Measurements from ENCODE around the gene XXYLT1. TPM values are rescaled to one million over a fixed set of nuclear protein-coding genes. Genes with fewer than 3 reads are reported as not detected.

The XXYLT1 gene
- total RNA-seq, 1 donor from 2014 or later = 7.6 TPM

DNA sequence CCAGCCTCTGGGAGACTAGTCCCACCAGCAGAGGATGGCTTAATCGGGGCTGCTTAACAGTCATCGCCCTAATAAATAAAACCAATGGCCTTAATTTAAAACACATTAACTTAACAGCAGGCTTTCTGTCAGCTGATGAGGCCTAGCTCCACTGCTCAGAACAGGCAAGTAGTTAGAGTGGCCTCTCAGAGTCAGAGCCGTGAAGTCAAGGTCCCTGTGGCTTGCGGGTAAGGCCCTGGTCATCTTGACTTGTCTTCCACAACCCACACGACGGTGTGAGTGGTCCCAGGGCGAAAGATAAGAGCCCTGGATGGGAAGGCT is 11.8 kb downstream of the XXYLT1 start:
- Mint-ChIP-seq H3K4me1 (peaks cover 13% of the 10 kb centered on the region), H3K4me3 (no peak overlapping the region), H3K27ac (peak overlapping the region; percentile 76), H3K36me3 (ENCODE audit: low read depth) (no peaks in the 10 kb centered on the region), H3K27me3 (no peaks in the 10 kb centered on the region), H3K9me3 (no peaks in the 10 kb centered on the region)
- DNase-seq (no peak), ATAC-seq (ENCODE audit: low read depth) (no peak)
- intact Hi-C loops (cut with micrococcal nuclease) = loop anchor here (1.0 to 5.0 kb wide), 2 partner anchors 52 to 522 kb away; no protein-coding TSS in a partner anchor
- TF ChIP-seq, protein P1, sequence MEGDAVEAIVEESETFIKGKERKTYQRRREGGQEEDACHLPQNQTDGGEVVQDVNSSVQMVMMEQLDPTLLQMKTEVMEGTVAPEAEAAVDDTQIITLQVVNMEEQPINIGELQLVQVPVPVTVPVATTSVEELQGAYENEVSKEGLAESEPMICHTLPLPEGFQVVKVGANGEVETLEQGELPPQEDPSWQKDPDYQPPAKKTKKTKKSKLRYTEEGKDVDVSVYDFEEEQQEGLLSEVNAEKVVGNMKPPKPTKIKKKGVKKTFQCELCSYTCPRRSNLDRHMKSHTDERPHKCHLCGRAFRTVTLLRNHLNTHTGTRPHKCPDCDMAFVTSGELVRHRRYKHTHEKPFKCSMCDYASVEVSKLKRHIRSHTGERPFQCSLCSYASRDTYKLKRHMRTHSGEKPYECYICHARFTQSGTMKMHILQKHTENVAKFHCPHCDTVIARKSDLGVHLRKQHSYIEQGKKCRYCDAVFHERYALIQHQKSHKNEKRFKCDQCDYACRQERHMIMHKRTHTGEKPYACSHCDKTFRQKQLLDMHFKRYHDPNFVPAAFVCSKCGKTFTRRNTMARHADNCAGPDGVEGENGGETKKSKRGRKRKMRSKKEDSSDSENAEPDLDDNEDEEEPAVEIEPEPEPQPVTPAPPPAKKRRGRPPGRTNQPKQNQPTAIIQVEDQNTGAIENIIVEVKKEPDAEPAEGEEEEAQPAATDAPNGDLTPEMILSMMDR (IDR thresholded peaks at IDR 0.05) = no peak
- ChIA-PET CTCF (interaction anchor here (1.0 to 2.5 kb wide), 7 partner anchors 104 to 587 kb away, joined by 3 to 14 read pairs (median 5); partner anchors contain the start of gene LSG1), POLR2A (interaction anchor here (0.6 to 3.2 kb wide), 7 partner anchors 128 to 576 kb away, joined by 3 to 38 read pairs (median 3); partner anchors contain the start of genes FAM43A and PPP1R2)

DNA sequence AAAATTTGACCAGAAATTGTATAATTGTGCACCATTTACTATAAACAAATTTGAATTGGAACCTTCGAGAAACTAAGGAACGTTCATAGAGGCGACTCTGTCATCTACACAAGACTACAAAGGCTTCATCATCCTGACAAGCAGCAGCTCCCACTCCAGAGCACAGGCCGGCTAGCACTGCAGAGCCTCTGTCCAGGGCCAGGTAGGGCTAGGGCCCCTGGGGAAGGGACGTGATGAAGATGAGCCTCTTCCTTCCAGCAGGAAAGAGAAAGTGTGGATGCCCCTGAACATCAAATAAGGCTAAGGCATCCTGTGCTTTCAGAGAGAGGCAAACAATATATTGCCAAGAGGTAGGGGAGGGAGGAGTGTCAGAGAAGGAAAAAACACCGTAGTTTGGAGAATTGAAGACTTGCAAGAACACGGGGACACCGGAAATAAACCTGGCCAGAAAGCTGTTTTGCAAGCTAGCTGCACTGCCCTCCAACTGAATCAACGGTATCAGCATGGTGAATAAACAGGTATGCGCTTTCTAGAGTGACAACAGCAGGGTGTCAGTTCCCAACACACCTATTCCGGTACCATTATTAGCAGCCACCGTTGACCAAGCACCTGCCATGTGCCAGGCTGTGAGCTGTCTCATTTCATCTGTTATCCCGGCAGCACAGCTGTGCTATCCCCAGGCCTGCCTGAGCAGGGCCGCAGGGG is 12.4 kb downstream of the XXYLT1 start:
- no peak for DNase-seq
- Mint-ChIP-seq H3K4me3 (peak overlapping the region; percentile 58), H3K27ac (peak overlapping the region; percentile 76), H3K4me1 (peaks cover 13% of the 10 kb centered on the region), H3K9me3 (no peaks in the 10 kb centered on the region), H3K27me3 (no peaks in the 10 kb centered on the region), H3K36me3 (ENCODE audit: low read depth) (no peaks in the 10 kb centered on the region)
- intact Hi-C loops (cut with micrococcal nuclease) = loop anchor here (1.0 to 5.0 kb wide), 2 partner anchors 51 to 521 kb away; no protein-coding TSS in a partner anchor
- ChIA-PET CTCF (interaction anchor here (1.0 to 2.5 kb wide), 7 partner anchors 104 to 587 kb away, joined by 3 to 14 read pairs (median 5); partner anchors contain the start of gene LSG1), POLR2A (interaction anchor here (0.6 to 3.2 kb wide), 7 partner anchors 128 to 576 kb away, joined by 3 to 38 read pairs (median 3); partner anchors contain the start of genes FAM43A and PPP1R2)
- ATAC-seq (ENCODE audit: low read depth) = no peak
- TF ChIP-seq, protein P1 (IDR thresholded peaks at IDR 0.05) = no peak

DNA sequence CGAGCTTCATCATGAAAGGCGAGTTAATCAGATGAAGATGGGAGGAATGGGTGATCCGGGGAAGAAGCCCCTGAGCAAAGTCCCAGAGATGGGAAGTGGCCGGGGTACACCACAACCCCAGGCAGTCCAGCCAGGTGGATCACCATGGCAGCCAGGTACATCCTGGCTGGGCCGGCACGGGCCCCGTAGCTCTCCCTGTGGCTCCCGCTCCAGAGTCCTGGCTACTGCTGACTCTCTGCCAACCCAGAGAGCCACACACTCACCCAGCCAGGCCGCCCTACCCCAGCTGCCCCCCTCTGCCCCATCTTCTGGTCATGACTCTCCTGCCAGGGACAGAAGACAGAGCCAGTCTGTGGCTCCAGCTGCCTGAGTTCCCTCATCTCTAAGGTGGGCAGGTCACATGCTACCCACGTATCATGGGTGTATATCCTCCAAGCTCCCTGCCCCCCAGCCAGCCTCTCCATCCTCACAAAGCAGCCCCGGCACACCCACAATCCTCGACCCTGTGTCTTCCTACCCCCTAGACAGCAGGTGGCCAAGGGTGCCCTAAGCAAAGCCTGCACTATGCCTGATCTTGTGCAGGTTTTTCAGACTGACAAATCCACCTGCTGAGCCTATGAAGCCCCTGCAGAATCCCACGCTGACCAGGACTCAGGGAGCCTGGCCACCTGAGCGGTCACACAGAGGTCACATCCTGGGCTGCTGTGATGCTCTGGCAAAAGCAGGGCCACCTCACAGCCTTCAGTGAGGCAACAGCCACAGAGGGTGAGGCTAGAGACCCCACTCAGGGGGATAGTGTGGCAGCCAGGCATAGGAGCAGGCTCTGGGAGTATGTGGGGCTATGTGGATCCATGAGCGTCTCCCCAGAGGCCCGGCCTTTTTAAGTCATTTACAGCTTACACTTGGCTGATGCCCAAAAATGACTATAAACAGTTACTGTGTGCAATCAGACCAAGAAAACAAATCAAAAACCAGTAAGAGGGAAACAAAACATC is 13.2 kb downstream of the XXYLT1 start:
- Mint-ChIP-seq H3K36me3 (ENCODE audit: low read depth) (no peaks in the 10 kb centered on the region), H3K9me3 (no peaks in the 10 kb centered on the region), H3K4me3 (no peak overlapping the region), H3K27ac (peak overlapping the region; percentile 76), H3K27me3 (no peaks in the 10 kb centered on the region), H3K4me1 (peaks cover 17% of the 10 kb centered on the region)
- ChIA-PET CTCF (interaction anchor here (1.0 to 2.5 kb wide), 7 partner anchors 14 to 586 kb away, joined by 3 to 12 read pairs (median 3); partner anchors contain the start of genes LSG1 and XXYLT1), POLR2A (interaction anchor here (1.0 to 3.2 kb wide), 5 partner anchors 107 to 575 kb away, joined by 3 to 38 read pairs (median 3); partner anchors contain the start of gene FAM43A)
- ATAC-seq (ENCODE audit: low read depth) = no peak
- DNase-seq = no peak
- TF ChIP-seq, protein P1 (IDR thresholded peaks at IDR 0.05) = no peak
- intact Hi-C loops (cut with micrococcal nuclease) = loop anchor here (5.0 kb wide), 1 partner anchor 50 kb away; no protein-coding TSS in a partner anchor

DNA sequence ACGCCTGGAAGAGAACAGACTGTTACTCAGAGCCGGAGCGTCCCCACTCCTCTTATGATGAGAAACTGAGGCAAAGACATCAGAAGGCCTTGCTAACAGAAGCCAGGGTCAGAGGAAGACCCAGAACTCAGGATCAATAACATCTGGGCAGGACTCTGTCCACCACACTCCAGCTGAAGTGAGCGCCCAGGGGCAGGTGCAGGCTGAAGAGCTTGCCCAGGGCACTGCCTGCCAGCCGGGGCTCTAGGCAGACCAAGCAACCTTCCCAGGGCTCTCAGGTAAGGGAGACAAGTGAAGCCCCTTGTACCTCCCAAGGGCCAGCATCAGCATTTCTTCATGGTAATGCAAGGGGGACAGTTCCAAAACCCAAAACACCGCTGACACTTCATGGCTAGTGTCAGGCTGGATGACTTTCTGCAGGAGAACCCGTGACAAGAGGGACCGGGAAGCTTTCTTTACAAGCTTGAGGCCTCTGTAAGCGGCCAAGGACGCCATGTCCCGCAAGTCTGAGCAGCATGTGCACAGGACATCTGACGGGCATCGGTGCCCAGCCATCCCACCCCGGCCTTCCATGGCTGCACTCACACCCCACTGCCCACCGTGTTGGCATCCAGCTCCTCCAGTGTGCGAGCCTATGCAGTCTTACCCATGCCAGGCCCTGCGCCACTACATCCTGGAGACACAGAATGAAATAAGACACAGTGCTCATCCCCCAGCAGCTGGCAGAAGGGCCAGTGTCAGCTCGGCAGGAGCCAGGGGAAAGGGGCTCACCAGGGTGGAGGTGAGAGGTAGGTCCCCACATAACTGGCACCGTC is 14.1 kb downstream of the XXYLT1 start:
- no peaks in the 10 kb centered on the region for H3K9me3 Mint-ChIP-seq
- H3K4me1 Mint-ChIP-seq = peaks cover 23% of the 10 kb centered on the region
- no peak for ATAC-seq (ENCODE audit: low read depth)
- H3K4me3 Mint-ChIP-seq = no peak overlapping the region
- POLR2A ChIA-PET = interaction anchor here (1.4 to 3.2 kb wide), 3 partner anchors 106 to 574 kb away, joined by 3 to 38 read pairs (median 6); partner anchors contain the start of gene FAM43A
- CTCF ChIA-PET = interaction anchor here (0.9 to 2.5 kb wide), 5 partner anchors 14 to 585 kb away, joined by 3 to 12 read pairs (median 3); partner anchors contain the start of genes LSG1 and XXYLT1
- TF ChIP-seq, protein P1 (IDR thresholded peaks at IDR 0.05) = no peak
- no peak for DNase-seq
- no peaks in the 10 kb centered on the region for H3K36me3 Mint-ChIP-seq (ENCODE audit: low read depth)
- H3K27me3 Mint-ChIP-seq = no peaks in the 10 kb centered on the region
- intact Hi-C loops (cut with micrococcal nuclease) = loop anchor here (5.0 kb wide), 1 partner anchor 50 kb away; no protein-coding TSS in a partner anchor
- H3K27ac Mint-ChIP-seq = no peak overlapping the region

Data from activated B cell treated with CpG ODN at 0.5 μM for 24 hours (primary cell).